B cell (primary cell): ENCODE results near the gene G2E3. TPM values are rescaled to one million over a fixed set of nuclear protein-coding genes. Genes with fewer than 3 reads are reported as not detected.

ENCODE experiments used
- ATAC-seq: fragments of 200-7000 bp; cut with Tn5 transposase; one replicate; pipeline ENCODE4 v1.10.0; 2021; ENCODE audit warnings: low read depth, mild to moderate bottlenecking, moderate number of reproducible peaks, moderate library complexity
- CTCF ChIA-PET: fragments of 350-600 bp; sonication (Branson Sonifier 250); formaldehyde crosslinking; loops from one replicate; lab custom pipeline; 2021; ENCODE audit warnings: antibody characterized with exemption, inconsistent platforms; lab: Charles Lee
- POLR2A ChIA-PET: fragments of 350-600 bp; sonication (Branson Sonifier 250); formaldehyde crosslinking; loops from one replicate; lab custom pipeline; 2021; ENCODE audit warnings: antibody characterized with exemption; lab: Charles Lee
- DNase-seq: peaks from one replicate; pipeline ENCODE4 v3.0.0; 2013
- H2AFZ ChIP-seq: 2 replicates; pipeline ENCODE4 v1.6.1; 2012; ENCODE audit warnings: mild to moderate bottlenecking, low read depth, low read length; ENCODE audit not compliant: insufficient read depth, poor library complexity, severe bottlenecking
- H3K27ac ChIP-seq, 2 donors: 1 replicate in 1 of 2; 2 replicates in 1 of 2; pipeline ENCODE4 v1.5.1; 2012 to 2013; ENCODE audit warnings: low read length in 2 of 2, mild to moderate bottlenecking in 2 of 2, moderate library complexity in 1 of 2
- H3K27me3 ChIP-seq, 4 experiments: fragments of 200-600 bp in 1 of 4; sonication (generic) in 1 of 4; replicated peaks in 1 of 4; 1 replicate in 2 of 4; 2 replicates in 2 of 4; pipeline versions ENCODE4 v1.6.1 to v1.7.0; 2013 to 2016; ENCODE audit warnings: low read length in 3 of 4, mild to moderate bottlenecking in 2 of 4, mixed read lengths in 1 of 4, moderate library complexity in 1 of 4; ENCODE audit not compliant: insufficient read depth in 4 of 4, control insufficient read depth in 3 of 4; ENCODE audit errors: control extremely low read depth in 1 of 4
- H3K36me3 ChIP-seq, 2 experiments: replicated peaks in 1 of 2; 1 replicate in 1 of 2; 2 replicates in 1 of 2; pipeline versions ENCODE4 v1.6.1 to v1.7.1; 2013; ENCODE audit warnings: low read length in 1 of 2; ENCODE audit not compliant: insufficient read depth in 2 of 2, control insufficient read depth in 1 of 2; ENCODE audit errors: control extremely low read depth in 1 of 2, extremely low read depth in 1 of 2
- H3K4me1 ChIP-seq, 2 donors: fragments of 200-600 bp in 1 of 2; sonication (generic) in 1 of 2; 1 replicate in 1 of 2; 2 replicates in 1 of 2; pipeline versions ENCODE4 v1.5.1 to v1.6.1; 2013 to 2017; ENCODE audit warnings: low read length in 2 of 2; ENCODE audit not compliant: control insufficient read depth in 2 of 2, insufficient read depth in 2 of 2
- H3K4me2 ChIP-seq: replicated peaks from 2 replicates; pipeline ENCODE3; 2012; ENCODE audit warnings: mild to moderate bottlenecking, low read depth, low read length; ENCODE audit not compliant: poor library complexity, severe bottlenecking
- H3K4me3 ChIP-seq, 5 experiments: fragments of 200-600 bp in 1 of 5; sonication (generic) in 1 of 5; 1 replicate in 3 of 5; 2 replicates in 2 of 5; pipeline versions ENCODE4 v1.5.1 to v1.7.0; 2011 to 2016; ENCODE audit warnings: low read length in 4 of 5, mild to moderate bottlenecking in 4 of 5, low read depth in 2 of 5, control low read depth in 1 of 5, moderate library complexity in 1 of 5; ENCODE audit not compliant: insufficient read depth in 1 of 5; ENCODE audit errors: control extremely low read depth in 1 of 5, extremely low read depth in 1 of 5
- H3K79me2 ChIP-seq: fragments of 200-600 bp; sonication (generic); one replicate; pipeline ENCODE4 v1.6.0; 2016; ENCODE audit warnings: low read length; ENCODE audit not compliant: control insufficient read depth, insufficient read depth
- H3K9ac ChIP-seq: fragments of 200-600 bp; sonication (generic); 2 replicates; pipeline ENCODE4 v1.6.1; 2017; ENCODE audit warnings: mild to moderate bottlenecking, low read length, moderate library complexity
- H3K9me3 ChIP-seq, 3 donors: one replicate each; pipeline versions ENCODE4 v1.6.1 to v1.7.1; 2013; ENCODE audit warnings: low read length in 2 of 3; ENCODE audit not compliant: control insufficient read depth in 2 of 3, insufficient read depth in 1 of 3; ENCODE audit errors: control extremely low read depth in 1 of 3
- H4K20me1 ChIP-seq: 2 replicates; pipeline ENCODE4 v1.6.0; 2012; ENCODE audit warnings: mild to moderate bottlenecking, low read length; ENCODE audit not compliant: insufficient read depth, control insufficient read depth, poor library complexity, severe bottlenecking
- H3K27ac Mint-ChIP-seq: one replicate; pipeline ENCODE4 v1.8.0; 2021; ENCODE audit warnings: mixed read lengths
- H3K27me3 Mint-ChIP-seq: one replicate; pipeline ENCODE4 v1.8.0; 2021; ENCODE audit warnings: mixed read lengths
- H3K4me1 Mint-ChIP-seq: one replicate; pipeline ENCODE4 v1.8.0; 2021; ENCODE audit warnings: mixed read lengths
- H3K4me3 Mint-ChIP-seq: one replicate; pipeline ENCODE4 v1.8.0; 2021; ENCODE audit warnings: mixed read lengths
- H3K9me3 Mint-ChIP-seq: one replicate; pipeline ENCODE4 v1.8.0; 2022; ENCODE audit warnings: mixed read lengths; ENCODE audit not compliant: insufficient read depth
- CTCF ChIP-seq: fragments of 200-600 bp; IDR thresholded peaks from one replicate; pipeline ENCODE4 v1.8.0; 2022; ENCODE audit warnings: antibody characterized with exemption, mild to moderate bottlenecking
- EZH2 ChIP-seq: IDR thresholded peaks from 2 replicates; pipeline ENCODE4 v1.6.1; 2012; ENCODE audit warnings: borderline replicate concordance, low read depth, mild to moderate bottlenecking, moderate library complexity, low read length; ENCODE audit not compliant: insufficient read depth, poor library complexity, severe bottlenecking
- WGBS: methylation state at CpG from one replicate; pipeline ENCODE4 v1.1.5; 2013; ENCODE audit warnings: missing lambda C conversion rate; ENCODE audit not compliant: insufficient coverage; 5-methylcytosine and 5-hydroxymethylcytosine counted together
- intact Hi-C: fragments of 100-400 bp; cut with micrococcal nuclease; formaldehyde crosslinking; loops from one replicate; pipeline ENCODE4 v1.10.0; 2022
- polyA plus RNA-seq: library from polyadenylated mRNA; depleted of rRNA; stranded (reverse); fragments of >200 nt; gene quantifications from 2 replicates; pipeline ENCODE4 v1.2.3, GENCODE V29; 2012
- total RNA-seq, 2 donors: library from RNA; stranded (reverse); fragments of 120-200 nt in 1 of 2; gene quantifications; 1 replicate in 1 of 2; 2 replicates in 1 of 2; pipeline versions ENCODE4 v1.2.3 to v1.2.4, GENCODE V29; 2013 to 2022

The G2E3 gene
- total and polyA plus RNA-seq, 2 donors (not counting 1 experiment from before 2014, with no cell fraction given): 6.2 to 29.2 TPM

GRCh38 chr14:30569903-30570226, 10.9 kb downstream of the G2E3 start:
- POLR2A ChIA-PET: no interaction called here
- H3K4me1 Mint-ChIP-seq: peaks cover 79% of the 10 kb centered on the region
- H3K27me3 Mint-ChIP-seq: no peaks in the 10 kb centered on the region

GRCh38 chr14:30572237-30572636, 13.3 kb downstream of the G2E3 start:
- intact Hi-C loops: no loop called here
- H3K27ac Mint-ChIP-seq: no peak overlapping the region
- Histone ChIP-seq H3K4me3 (no peak overlapping the region), H3K36me3 (peaks cover 0 to 1% of the 10 kb centered on the region in 2 experiments), H4K20me1 (peaks cover 72% of the 10 kb centered on the region), H3K9me3 (no peaks in the 10 kb centered on the region), H2AFZ (no peak overlapping the region), H3K9ac (no peak overlapping the region), H3K79me2 (peaks cover 99% of the 10 kb centered on the region), H3K27ac (no peak overlapping the region), H3K4me2 (no peak overlapping the region), H3K27me3 (no peaks in the 10 kb centered on the region), H3K4me1 (peaks cover 5 to 35% of the 10 kb centered on the region in 2 donors)
- no peaks in the 10 kb centered on the region for H3K27me3 Mint-ChIP-seq
- POLR2A ChIA-PET: interaction anchor here (0.7 kb wide), 1 partner anchor 522 kb away, joined by 4 read pairs; no protein-coding TSS in a partner anchor
- peaks cover 80% of the 10 kb centered on the region for H3K4me1 Mint-ChIP-seq
- H3K9me3 Mint-ChIP-seq: peaks cover 1% of the 10 kb centered on the region
- H3K4me3 Mint-ChIP-seq: no peak overlapping the region
- DNase-seq: no peak
- CTCF ChIA-PET: no interaction called here
- no peak for TF ChIP-seq CTCF
- TF ChIP-seq EZH2: no peak
- WGBS: no CpG with 5 or more reads among the region's 3 CpGs
- no peak for ATAC-seq

More at GRCh38 chr14:30569903-30570226, 10.9 kb downstream of the G2E3 start:
- Histone ChIP-seq H3K36me3 (peaks cover 0 to 1% of the 10 kb centered on the region in 2 experiments), H2AFZ (no peak overlapping the region), H3K4me2 (no peak overlapping the region), H3K4me1 (peaks cover 5 to 35% of the 10 kb centered on the region in 2 donors), H3K27me3 (no peaks in the 10 kb centered on the region), H3K9me3 (no peaks in the 10 kb centered on the region), H3K27ac (no peak overlapping the region), H3K9ac (no peak overlapping the region), H4K20me1 (peaks cover 75% of the 10 kb centered on the region), H3K79me2 (peaks cover 99% of the 10 kb centered on the region), H3K4me3 (no peak overlapping the region)
- ATAC-seq: no peak
- CTCF ChIA-PET: no interaction called here
- intact Hi-C loops: no loop called here
- no peak overlapping the region for H3K4me3 Mint-ChIP-seq
- H3K27ac Mint-ChIP-seq: no peak overlapping the region
- WGBS: no CpG with 5 or more reads among the region's 1 CpG
- DNase-seq: no peak
- H3K9me3 Mint-ChIP-seq: no peaks in the 10 kb centered on the region
- TF ChIP-seq CTCF: no peak
